DOHH2 (cell line): ENCODE data around the gene EMP3.

ENCODE experiments used
- CTCF ChIP-seq: fragments of 200-600 bp; sonication (generic); IDR thresholded peaks from one replicate; pipeline ENCODE4 v1.5.1; 2014; ENCODE audit warnings: antibody characterized with exemption, mild to moderate bottlenecking, low read depth, low read length; ENCODE audit not compliant: poor library complexity, severe bottlenecking
- EZH2phosphoT487 ChIP-seq: fragments of 200-600 bp; sonication (generic); IDR thresholded peaks from 2 replicates; pipeline ENCODE4 v1.6.1; 2017; ENCODE audit warnings: borderline replicate concordance, mild to moderate bottlenecking, antibody characterized with exemption, low read length, moderate library complexity, mixed read lengths

- TF ChIP-seq CTCF (no peak), EZH2phosphoT487 (no peak)
Observed at GRCh38 chr19:48279747-48280146, 45.6 kb upstream of the EMP3 start.
